DOHH2 (cell line): Measurements from ENCODE around the gene ALG3.

Source experiments
- CTCF ChIP-seq: fragments of 200-600 bp; sonication (generic); IDR thresholded peaks from one replicate; pipeline ENCODE4 v1.5.1; 2014; ENCODE audit warnings: antibody characterized with exemption, mild to moderate bottlenecking, low read depth, low read length; ENCODE audit not compliant: poor library complexity, severe bottlenecking
- EZH2phosphoT487 ChIP-seq: fragments of 200-600 bp; sonication (generic); IDR thresholded peaks from 2 replicates; pipeline ENCODE4 v1.6.1; 2017; ENCODE audit warnings: borderline replicate concordance, mild to moderate bottlenecking, antibody characterized with exemption, low read length, moderate library complexity, mixed read lengths

GRCh38 chr3:184234224-184234623 is 14.5 kb downstream of the ALG3 start:
- TF ChIP-seq CTCF (no peak), EZH2phosphoT487 (no peak)
